ENCODE results near the gene MUL1. TPM values are rescaled to one million over a fixed set of nuclear protein-coding genes. Genes with fewer than 3 reads are reported as not detected.

MUL1 gene
- total and polyA plus RNA-seq, 2 experiments from 2014 or later: 50.6 to 50.7 TPM

DNA sequence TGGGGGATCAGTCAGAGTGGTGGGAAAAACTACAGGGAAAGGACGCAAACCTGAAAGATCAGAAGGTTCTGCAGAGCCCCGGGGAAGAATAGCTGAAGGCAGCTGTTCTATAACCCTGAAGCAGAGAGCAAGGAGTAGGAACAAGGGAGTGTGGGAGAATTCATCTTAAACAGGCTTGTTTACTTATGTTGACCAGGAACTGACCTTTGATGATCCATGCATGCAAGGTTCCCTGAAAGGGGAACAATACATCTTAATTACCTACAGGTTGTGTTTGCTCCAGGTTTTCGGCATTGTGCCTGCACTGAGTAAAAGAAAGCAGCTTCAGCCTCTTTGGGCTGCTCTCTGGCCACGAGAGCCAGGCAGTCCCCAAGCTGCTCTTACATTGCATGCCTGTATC lies 25.7 kb upstream of the MUL1 start:
- no peaks in the 10 kb centered on the region for H3K9me3 ChIP-seq (ENCODE audit: low read depth)
- WGBS, 2 experiments (ENCODE audit: low coverage in 1 of 2, low lambda C conversion rate in 2 of 2, missing lambda C conversion rate in 2 of 2): 48 to 58% methylated on average over 4 of the region's 4 CpGs
- peaks cover 37% of the 10 kb centered on the region for H3K27me3 ChIP-seq (replicated peaks; ENCODE audit: insufficient read depth)
- no peak overlapping the region for H3K4me3 ChIP-seq
- H2AFZ ChIP-seq: no peak overlapping the region
- H3K36me3 ChIP-seq (ENCODE audit: low read depth): no peaks in the 10 kb centered on the region
- no peak for DNase-seq
- no peaks in the 10 kb centered on the region for H4K20me1 ChIP-seq (ENCODE audit: insufficient read depth)
- in situ Hi-C loops (cut with MboI): loop anchor here (5.0 to 25.0 kb wide), 2 partner anchors 104 to 654 kb away; partner anchors contain the start of gene EIF4G3
- H3F3A ChIP-seq (ENCODE audit: insufficient read depth): no peaks in the 10 kb centered on the region
- no peaks in the 10 kb centered on the region for H3K9me2 ChIP-seq (ENCODE audit: insufficient read depth)
- TF ChIP-seq EZH2phosphoT487 (IDR thresholded peaks at IDR 0.05; ENCODE audit: insufficient read depth, low read depth) (no peak), EZH2 (IDR thresholded peaks at IDR 0.05; ENCODE audit: insufficient read depth, poor library complexity, severe bottlenecking) (no peak)
- H3K9ac ChIP-seq: no peak overlapping the region
- H3K79me2 ChIP-seq (ENCODE audit: insufficient read depth): no peaks in the 10 kb centered on the region
- no peak overlapping the region for H3K4me2 ChIP-seq (ENCODE audit: unreplicated experiment)
- no peak overlapping the region for H3K27ac ChIP-seq
- no peaks in the 10 kb centered on the region for H3K4me1 ChIP-seq (ENCODE audit: insufficient read depth)

DNA sequence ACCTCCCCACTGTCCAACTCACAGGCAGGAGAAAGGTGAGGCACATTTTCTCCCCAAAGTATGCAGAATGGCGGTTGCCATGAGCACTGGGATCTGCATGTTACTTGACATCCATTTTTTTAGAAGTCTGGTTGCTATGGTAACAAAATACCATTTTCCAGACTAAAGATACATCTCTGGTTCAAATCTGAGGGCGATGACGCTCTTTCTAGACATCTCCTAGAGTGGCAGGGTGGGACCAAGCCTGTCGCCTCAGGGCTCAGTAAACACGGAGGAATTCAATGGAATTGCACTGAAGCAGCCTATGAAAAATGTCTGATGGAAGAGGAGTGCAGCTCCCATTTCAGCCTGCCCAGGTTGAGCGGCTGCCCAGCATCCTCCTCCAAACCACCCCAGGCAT lies 22.9 kb upstream of the MUL1 start:
- WGBS, 2 experiments (ENCODE audit: low coverage in 1 of 2, low lambda C conversion rate in 2 of 2, missing lambda C conversion rate in 2 of 2): 24 to 33% methylated on average over 6 of the region's 6 CpGs
- Histone ChIP-seq H3K27me3 (replicated peaks; ENCODE audit: insufficient read depth) (peaks cover 38% of the 10 kb centered on the region), H3K4me2 (ENCODE audit: unreplicated experiment) (no peak overlapping the region), H3F3A (ENCODE audit: insufficient read depth) (no peaks in the 10 kb centered on the region), H3K9me3 (ENCODE audit: low read depth) (no peaks in the 10 kb centered on the region), H3K79me2 (ENCODE audit: insufficient read depth) (no peaks in the 10 kb centered on the region), H3K4me1 (ENCODE audit: insufficient read depth) (no peaks in the 10 kb centered on the region), H3K9ac (no peak overlapping the region), H3K9me2 (ENCODE audit: insufficient read depth) (no peaks in the 10 kb centered on the region), H3K27ac (no peak overlapping the region), H3K36me3 (ENCODE audit: low read depth) (no peaks in the 10 kb centered on the region), H3K4me3 (no peak overlapping the region), H4K20me1 (ENCODE audit: insufficient read depth) (no peaks in the 10 kb centered on the region), H2AFZ (no peak overlapping the region)
- DNase-seq: peak; percentile 40
- in situ Hi-C loops (cut with MboI): loop anchor here (5.0 to 25.0 kb wide), 2 partner anchors 106 to 656 kb away; partner anchors contain the start of gene EIF4G3
- TF ChIP-seq EZH2phosphoT487 (IDR thresholded peaks at IDR 0.05; ENCODE audit: insufficient read depth, low read depth) (no peak), EZH2 (IDR thresholded peaks at IDR 0.05; ENCODE audit: insufficient read depth, poor library complexity, severe bottlenecking) (no peak)

DNA sequence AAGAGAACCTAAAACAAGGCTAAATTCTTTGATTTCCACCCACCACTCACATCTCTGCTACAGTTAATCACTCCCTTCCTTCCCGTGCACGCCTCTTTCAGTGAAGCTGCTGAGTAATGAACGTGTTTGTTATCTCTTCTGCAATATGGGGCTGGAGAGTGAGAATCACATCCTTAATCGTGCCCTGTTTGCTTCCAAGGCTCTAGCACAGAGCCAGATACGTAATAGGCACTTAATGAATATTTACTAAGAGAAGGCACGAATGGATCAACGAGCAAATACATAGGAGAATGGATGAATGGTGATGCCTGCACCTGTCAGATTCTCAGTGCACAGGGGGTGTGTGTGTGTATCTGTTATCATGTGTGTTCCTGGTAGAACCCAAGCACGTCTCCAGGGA lies 22.4 kb upstream of the MUL1 start:
- in situ Hi-C loops (cut with MboI): loop anchor here (5.0 to 25.0 kb wide), 2 partner anchors 107 to 657 kb away; partner anchors contain the start of gene EIF4G3

DNA sequence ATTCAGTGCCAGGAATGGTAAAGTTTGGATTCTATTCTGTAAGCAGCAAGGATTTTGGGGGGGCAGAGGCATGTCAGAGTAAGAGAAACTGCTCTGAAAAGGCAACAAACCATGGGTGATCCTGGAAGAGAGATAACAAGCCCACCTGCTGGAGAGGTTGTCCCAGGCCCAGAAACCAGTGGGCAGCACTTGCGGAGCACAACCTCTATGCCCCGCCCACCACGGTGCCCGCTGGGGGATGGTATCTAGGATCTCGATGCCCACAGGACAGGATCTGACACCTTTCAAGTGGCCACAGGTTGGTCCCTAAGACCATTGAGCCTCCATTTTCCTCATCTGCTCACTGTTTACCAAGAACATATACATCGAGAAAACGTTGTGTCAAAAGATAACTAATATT lies 20.3 kb upstream of the MUL1 start:
- in situ Hi-C loops (cut with MboI): loop anchor here (25.0 kb wide), 1 partner anchor 659 kb away; the partner anchor contains the start of gene EIF4G3
- no peak overlapping the region for H2AFZ ChIP-seq
- no peaks in the 10 kb centered on the region for H3K79me2 ChIP-seq (ENCODE audit: insufficient read depth)
- H3K9ac ChIP-seq: no peak overlapping the region
- H3K9me3 ChIP-seq (ENCODE audit: low read depth): no peaks in the 10 kb centered on the region
- H3K27ac ChIP-seq: no peak overlapping the region
- no peaks in the 10 kb centered on the region for H3K4me1 ChIP-seq (ENCODE audit: insufficient read depth)
- H3K4me2 ChIP-seq (ENCODE audit: unreplicated experiment): no peak overlapping the region
- no peaks in the 10 kb centered on the region for H3K36me3 ChIP-seq (ENCODE audit: low read depth)
- no peaks in the 10 kb centered on the region for H3F3A ChIP-seq (ENCODE audit: insufficient read depth)
- no peak for DNase-seq
- WGBS, 2 experiments (ENCODE audit: low coverage in 1 of 2, low lambda C conversion rate in 2 of 2, missing lambda C conversion rate in 2 of 2): 78 to 80% methylated on average over 7 of the region's 7 CpGs
- no peaks in the 10 kb centered on the region for H4K20me1 ChIP-seq (ENCODE audit: insufficient read depth)
- no peak overlapping the region for H3K4me3 ChIP-seq
- TF ChIP-seq EZH2 (IDR thresholded peaks at IDR 0.05; ENCODE audit: insufficient read depth, poor library complexity, severe bottlenecking) (no peak), EZH2phosphoT487 (IDR thresholded peaks at IDR 0.05; ENCODE audit: insufficient read depth, low read depth) (no peak)
- H3K9me2 ChIP-seq (ENCODE audit: insufficient read depth): no peaks in the 10 kb centered on the region
- H3K27me3 ChIP-seq (replicated peaks; ENCODE audit: insufficient read depth): peaks cover 29% of the 10 kb centered on the region; the same call in 1 of the 2 replicates

More for the DNA sequence above, 22.4 kb upstream of the MUL1 start:
- Histone ChIP-seq H3K4me3 (no peak overlapping the region), H4K20me1 (ENCODE audit: insufficient read depth) (no peaks in the 10 kb centered on the region), H3K9me2 (ENCODE audit: insufficient read depth) (no peaks in the 10 kb centered on the region), H3K4me2 (ENCODE audit: unreplicated experiment) (no peak overlapping the region), H3K27me3 (replicated peaks; ENCODE audit: insufficient read depth) (peaks cover 33% of the 10 kb centered on the region; the same call in 1 of the 2 replicates), H3K36me3 (ENCODE audit: low read depth) (no peaks in the 10 kb centered on the region), H2AFZ (no peak overlapping the region), H3F3A (ENCODE audit: insufficient read depth) (no peaks in the 10 kb centered on the region), H3K79me2 (ENCODE audit: insufficient read depth) (no peaks in the 10 kb centered on the region), H3K9ac (no peak overlapping the region), H3K4me1 (ENCODE audit: insufficient read depth) (no peaks in the 10 kb centered on the region), H3K27ac (no peak overlapping the region), H3K9me3 (ENCODE audit: low read depth) (no peaks in the 10 kb centered on the region)
- no peak for TF ChIP-seq EZH2 (IDR thresholded peaks at IDR 0.05; ENCODE audit: insufficient read depth, poor library complexity, severe bottlenecking)
- TF ChIP-seq EZH2phosphoT487 (IDR thresholded peaks at IDR 0.05; ENCODE audit: insufficient read depth, low read depth): no peak
- no peak for DNase-seq
- 48 to 53% methylated on average over 8 of the region's 8 CpGs for WGBS, 2 experiments (ENCODE audit: low coverage in 1 of 2, low lambda C conversion rate in 2 of 2, missing lambda C conversion rate in 2 of 2)

All from GM23248 (cell line).